Measurements from ENCODE around the gene SPINDOC.
"Not testable (repeated sequence)": the region's sequence is repeated elsewhere in the genome, so short reads cannot be mapped to it uniquely, and the experiment has no call there.

SPINDOC gene

GRCh38 chr11:63767267-63767564, 46.0 kb upstream of the SPINDOC start:
- TF ChIP-seq CTCF (IDR thresholded peaks at IDR 0.05; ENCODE audit: extremely low read depth, missing control alignments): no peak
- DNase-seq (ENCODE audit: low spot score): no peak

- no peak for TF ChIP-seq CTCF (IDR thresholded peaks at IDR 0.05; ENCODE audit: extremely low read depth, missing control alignments)
- DNase-seq (ENCODE audit: low spot score): peak; percentile 82
Measured at GRCh38 chr11:63767565-63768236, 45.6 kb upstream of the SPINDOC start.

- peak; percentile 95 for DNase-seq (ENCODE audit: low spot score)
- TF ChIP-seq CTCF (IDR thresholded peaks at IDR 0.05; ENCODE audit: extremely low read depth, missing control alignments): peak; percentile 88
Measured at GRCh38 chr11:63768237-63769041, 44.8 kb upstream of the SPINDOC start, which contains the start of gene ZFTA. Gene ZFTA, minus strand, starts transcription at chr11:63768775. Its CDS starts 153 bp downstream, at chr11:63768622.

GRCh38 chr11:63769042-63769713, 44.1 kb upstream of the SPINDOC start:
- peak; percentile 85 for DNase-seq (ENCODE audit: low spot score)
- TF ChIP-seq CTCF (IDR thresholded peaks at IDR 0.05; ENCODE audit: extremely low read depth, missing control alignments): no peak

- no peak for TF ChIP-seq CTCF (IDR thresholded peaks at IDR 0.05; ENCODE audit: extremely low read depth, missing control alignments)
- no peak for DNase-seq (ENCODE audit: low spot score)
Measured at GRCh38 chr11:63769714-63770455, 43.4 kb upstream of the SPINDOC start.

GRCh38 chr11:63770763-63771162, 42.5 kb upstream of the SPINDOC start:
- TF ChIP-seq CTCF (IDR thresholded peaks at IDR 0.05; ENCODE audit: extremely low read depth, missing control alignments): no peak
- DNase-seq (ENCODE audit: low spot score): no peak

GRCh38 chr11:63771741-63772318, 41.4 kb upstream of the SPINDOC start:
- DNase-seq (ENCODE audit: low spot score): not testable (repeated sequence)
